ENCODE data around the gene YAF2.

Gene YAF2

GRCh38 chr12:42144408-42145196 lies 93.4 kb downstream of the YAF2 start, which contains the start of gene GXYLT1:
TSS of gene GXYLT1 (minus strand) at chr12:42144874. CDS start at chr12:42144646, 228 bp downstream.
- peak; percentile 58 for DNase-seq (ENCODE audit: low read depth)

DNA sequence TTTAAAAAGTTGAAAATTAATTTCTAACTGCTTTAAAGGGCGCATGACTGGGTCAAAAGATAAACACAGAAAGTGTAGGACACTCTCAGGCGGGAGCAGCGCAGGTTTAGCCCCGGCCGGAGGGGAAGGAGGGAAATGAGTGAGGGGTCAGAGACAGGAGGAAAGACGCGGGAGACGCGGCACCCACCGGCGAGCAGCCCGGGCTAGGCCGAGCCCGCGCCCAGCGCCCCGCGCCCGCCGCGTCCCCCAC lies 94.0 kb downstream of the YAF2 start:
- no peak for DNase-seq (ENCODE audit: low read depth)

DNA sequence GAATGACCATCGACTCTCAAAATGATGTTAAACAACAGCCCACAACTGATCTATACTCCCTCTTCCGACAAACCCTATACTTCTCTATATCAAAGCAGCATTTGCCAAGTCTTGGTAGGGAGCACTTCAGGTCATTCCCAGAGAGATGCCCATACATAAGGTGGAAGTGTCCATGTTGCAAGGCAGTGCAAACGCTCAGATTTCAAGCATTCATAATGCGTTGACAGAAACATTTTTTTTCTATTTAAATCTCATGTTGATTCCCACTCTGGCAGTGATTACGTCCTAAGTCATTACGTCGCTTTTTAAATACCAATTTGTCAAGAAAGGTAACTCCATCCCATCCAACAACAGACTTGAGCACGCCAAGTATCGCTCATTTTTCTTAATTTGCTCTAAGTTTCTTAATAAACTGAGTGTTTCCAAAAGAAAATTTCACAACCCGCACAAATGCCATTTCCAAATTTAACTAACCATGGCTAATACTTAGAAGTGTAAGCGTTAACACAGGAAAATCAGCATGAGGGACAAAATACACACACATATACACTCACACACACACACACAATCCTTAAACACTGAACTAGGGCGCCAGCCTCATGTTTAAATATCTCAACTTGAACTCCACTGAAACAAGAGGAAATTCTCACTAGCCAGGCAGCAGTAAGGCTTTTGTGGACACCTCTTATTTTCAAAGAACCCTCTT lies 94.4 kb downstream of the YAF2 start:
- no peak for DNase-seq (ENCODE audit: low read depth)

GRCh38 chr12:42141981-42142606 lies 96.0 kb downstream of the YAF2 start:
- no peak for DNase-seq (ENCODE audit: low read depth)

DNA sequence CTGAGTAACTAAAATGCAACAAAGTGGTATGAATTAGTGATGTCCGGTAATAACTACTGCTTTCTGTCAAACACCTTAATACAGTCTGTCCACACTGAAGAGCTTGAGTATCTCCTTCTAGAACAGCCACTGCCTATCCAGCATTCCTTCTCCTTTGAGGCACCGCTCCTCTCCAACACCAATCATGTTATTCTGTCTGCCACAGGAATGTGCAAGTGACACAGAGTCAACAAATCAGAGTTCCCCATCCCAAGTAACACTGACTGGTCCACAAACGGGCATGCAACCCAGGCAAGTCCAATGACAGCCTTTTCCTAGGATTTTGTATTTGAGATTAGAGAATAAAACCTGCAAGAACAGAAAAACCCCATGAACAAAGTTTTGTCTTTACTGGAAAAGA lies 97.1 kb downstream of the YAF2 start:
- DNase-seq (ENCODE audit: low read depth): no peak

GRCh38 chr12:42135259-42135814 lies 102.7 kb downstream of the YAF2 start:
- DNase-seq (ENCODE audit: low read depth): no peak

GRCh38 chr12:42130672-42131402 lies 107.2 kb downstream of the YAF2 start:
- no peak for DNase-seq (ENCODE audit: low read depth)

GRCh38 chr12:42129595-42130204 lies 108.3 kb downstream of the YAF2 start:
- no peak for DNase-seq (ENCODE audit: low read depth)

DNA sequence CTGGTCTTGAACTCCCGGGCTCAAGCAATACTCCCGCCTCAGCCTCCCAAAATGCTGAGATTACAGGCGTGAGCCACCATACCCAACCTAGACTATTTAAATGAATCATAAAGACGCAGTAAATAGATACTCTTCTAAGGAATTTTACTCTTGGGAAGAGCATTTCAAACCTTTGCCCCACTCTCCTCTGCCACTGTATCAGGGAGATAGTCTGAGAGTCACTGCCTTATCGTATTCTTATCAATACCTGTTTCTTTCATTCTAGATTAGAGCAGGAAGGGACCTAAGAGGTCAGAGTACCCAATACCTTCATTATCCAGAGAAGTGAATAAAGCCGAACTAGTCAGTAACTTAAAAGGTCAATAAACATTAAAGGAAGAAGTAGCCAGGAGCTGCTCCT lies 109.2 kb downstream of the YAF2 start:
- DNase-seq (ENCODE audit: low read depth): no peak

- no peak for DNase-seq (ENCODE audit: low read depth)
Observed at GRCh38 chr12:42128327-42128726, 109.7 kb downstream of the YAF2 start.

DNA sequence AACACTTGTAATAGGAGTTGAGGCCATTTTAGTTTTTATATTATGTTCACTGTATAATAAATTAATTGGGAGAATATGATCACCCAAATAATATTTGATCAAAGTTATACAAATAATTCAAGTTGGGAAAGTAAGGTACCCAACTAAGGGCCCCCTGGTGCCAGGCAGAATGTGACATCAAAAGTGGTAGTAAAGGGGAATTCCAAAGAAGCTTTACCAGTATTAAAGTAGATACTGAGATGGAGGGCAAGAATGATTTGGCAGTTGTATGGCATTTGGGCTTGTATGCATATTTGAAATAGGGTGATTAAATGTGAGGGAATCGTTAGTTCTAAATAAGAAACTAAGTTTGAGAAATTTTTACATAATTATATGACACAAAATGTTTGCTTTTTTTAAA lies 111.1 kb downstream of the YAF2 start:
- DNase-seq (ENCODE audit: low read depth): no peak

DNA sequence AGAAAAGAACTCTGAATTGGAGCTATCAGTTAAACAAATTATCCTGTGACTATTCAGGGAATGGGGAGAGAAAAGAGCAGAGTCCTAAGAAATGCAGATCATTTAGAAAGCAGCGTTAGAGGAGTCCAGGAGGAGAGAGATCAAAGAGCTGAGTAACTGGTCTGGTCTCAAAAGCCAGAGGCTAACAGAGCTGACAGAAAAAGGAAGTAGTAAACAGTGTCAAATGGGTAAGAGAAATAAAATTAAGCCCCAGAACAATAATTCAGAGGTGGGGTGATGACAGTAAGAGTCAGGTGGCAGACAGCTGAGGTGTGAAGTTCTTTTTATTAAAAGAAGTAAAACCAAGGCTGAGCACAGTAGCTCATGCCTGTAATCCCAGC lies 112.7 kb downstream of the YAF2 start:
- no peak for DNase-seq (ENCODE audit: low read depth)

DNA sequence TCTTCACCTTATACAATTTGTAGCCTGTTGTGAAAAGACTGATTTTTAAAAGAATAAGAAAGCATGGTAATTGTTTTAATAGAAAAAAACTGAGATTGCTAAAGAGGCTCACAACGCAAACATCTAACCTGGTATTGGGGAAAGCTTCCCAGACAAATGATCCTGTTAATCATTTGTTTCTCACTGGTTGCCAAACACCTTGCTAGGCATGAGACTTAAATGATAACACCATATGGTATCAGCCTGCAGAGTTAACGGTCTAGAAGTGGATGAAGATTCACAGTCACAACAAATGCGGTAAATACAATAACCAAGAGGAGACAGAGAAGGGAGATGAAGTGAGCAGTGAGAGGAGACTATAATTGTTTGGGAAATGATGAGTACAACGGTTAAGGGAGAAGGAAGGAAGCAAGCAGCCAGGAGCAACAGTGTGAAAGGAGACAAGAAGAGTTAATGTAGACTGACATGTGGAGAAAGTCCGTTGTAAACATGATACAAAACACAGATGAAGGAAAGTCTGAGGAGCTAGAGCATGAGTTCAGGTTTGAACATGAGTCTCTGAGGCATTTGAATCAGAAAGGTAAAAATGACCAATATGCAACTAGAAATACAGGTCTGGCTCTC lies 113.2 kb downstream of the YAF2 start:
- DNase-seq (ENCODE audit: low read depth): no peak

DNA sequence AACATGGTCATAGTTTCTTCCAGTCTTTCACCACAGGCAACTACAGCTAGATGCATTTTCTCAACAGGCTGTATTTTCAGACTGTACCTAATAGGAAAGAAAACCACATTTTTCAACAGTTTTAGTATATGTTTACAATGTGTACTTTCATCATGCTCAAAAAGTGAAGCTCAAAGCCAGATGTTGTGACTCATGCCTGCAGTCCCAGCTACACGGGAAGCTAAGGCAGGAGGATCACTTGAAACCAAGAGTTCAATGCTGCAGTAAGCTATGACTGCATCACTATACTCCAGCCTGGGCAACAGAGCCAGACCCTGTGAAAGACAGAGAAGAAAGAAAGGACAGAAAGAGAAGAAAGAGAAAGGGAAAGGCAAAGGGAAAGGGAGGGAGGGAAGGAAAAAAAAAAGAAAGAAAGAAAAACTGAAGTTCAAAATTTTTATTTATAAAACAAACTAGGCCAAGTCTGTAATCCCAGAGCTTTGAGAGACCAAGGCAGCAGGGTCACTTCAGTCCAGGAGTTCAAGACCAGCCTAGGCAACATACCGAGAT lies 118.9 kb downstream of the YAF2 start:
- no peak for DNase-seq (ENCODE audit: low read depth)

DNA sequence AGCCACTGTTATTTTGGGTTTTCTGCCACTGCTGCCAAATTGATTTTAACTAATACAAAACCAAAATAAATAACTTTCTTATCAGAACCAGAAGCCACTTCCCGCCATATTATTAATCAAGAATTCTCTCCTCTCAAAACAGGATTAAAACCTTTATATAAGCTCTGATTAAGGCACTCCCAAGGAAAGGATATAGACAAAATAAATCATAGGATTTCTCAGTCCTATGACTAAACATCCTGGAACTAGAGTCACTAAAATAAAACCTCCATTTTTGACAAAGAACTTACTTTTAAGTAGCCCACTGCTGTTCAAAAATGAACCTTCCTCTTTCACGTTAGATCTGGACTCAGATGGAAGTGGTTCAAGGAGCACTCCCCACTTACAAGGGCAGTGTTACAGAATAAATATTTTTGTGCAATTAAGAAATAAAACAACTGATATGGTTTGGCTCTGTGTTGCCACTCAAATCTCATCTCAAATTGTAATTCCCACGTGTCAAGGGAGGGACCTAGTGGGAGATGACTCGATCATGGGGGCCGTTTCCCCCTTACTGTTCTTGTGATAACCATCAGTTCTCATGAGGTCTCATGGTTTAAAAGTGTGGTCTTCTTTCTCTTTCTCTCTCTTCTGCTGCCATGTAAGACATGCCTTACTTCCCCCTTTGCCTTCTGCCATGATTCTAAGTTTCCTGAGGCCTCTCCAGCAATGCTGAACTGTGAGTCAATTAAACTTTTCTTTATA lies 119.7 kb downstream of the YAF2 start:
- DNase-seq (ENCODE audit: low read depth): no peak

GRCh38 chr12:42109031-42109430 lies 129.0 kb downstream of the YAF2 start:
- no peak for DNase-seq (ENCODE audit: low read depth)
